WTC11 (cell line): ENCODE data around the gene CA11. TPM values are rescaled to one million over a fixed set of nuclear protein-coding genes. Genes with fewer than 3 reads are reported as not detected.
A peak's percentile ranks its signal among the peaks of the same experiment; 100 is the strongest.
"Not testable (repeated sequence)": the region's sequence is repeated elsewhere in the genome, so short reads cannot be mapped to it uniquely, and the experiment has no call there.

Experiments used
- ATAC-seq: fragments of 200-7000 bp; cut with Tn5 transposase; 2 replicates; pipeline ENCODE4 v1.10.0; 2021; ENCODE audit warnings: mild to moderate bottlenecking, moderate library complexity
- CTCF ChIA-PET: fragments of 300-600 bp; sonication (Branson Sonifier 250); formaldehyde crosslinking; loops from one replicate; lab custom pipeline; 2021; ENCODE audit warnings: antibody characterized with exemption; lab: Charles Lee
- POLR2A ChIA-PET: fragments of 350-600 bp; sonication (Branson Sonifier 250); formaldehyde crosslinking; loops from one replicate; lab custom pipeline; 2021; ENCODE audit warnings: antibody characterized with exemption; lab: Charles Lee
- DNase-seq: peaks from one replicate; pipeline ENCODE4 v3.0.0; 2021; ENCODE audit warnings: low spot score
- H3K27ac Mint-ChIP-seq: 2 replicates; pipeline ENCODE4 v1.8.0; 2021; ENCODE audit warnings: mixed read lengths
- H3K27me3 Mint-ChIP-seq: 2 replicates; pipeline ENCODE4 v1.8.0; 2021; ENCODE audit warnings: low read depth, mild to moderate bottlenecking, moderate library complexity, mixed read lengths
- H3K36me3 Mint-ChIP-seq: 2 replicates; pipeline ENCODE4 v1.8.0; 2021; ENCODE audit warnings: mixed read lengths
- H3K4me1 Mint-ChIP-seq: 2 replicates; pipeline ENCODE4 v1.8.0; 2022; ENCODE audit warnings: mixed read lengths
- H3K4me3 Mint-ChIP-seq: 2 replicates; pipeline ENCODE4 v1.8.0; 2021; ENCODE audit warnings: mild to moderate bottlenecking, moderate library complexity, mixed read lengths
- H3K9me3 Mint-ChIP-seq: 2 replicates; pipeline ENCODE4 v1.8.0; 2021; ENCODE audit warnings: mixed read lengths
- ATF1 ChIP-seq: sonication (generic); formaldehyde crosslinking; IDR thresholded peaks from 2 replicates; pipeline ENCODE4 v1.8.1; 2023; ENCODE audit warnings: mild to moderate bottlenecking, moderate library complexity, missing genetic modification reagents
- ATF3 ChIP-seq: sonication (generic); formaldehyde crosslinking; conservative IDR thresholded peaks from 2 replicates; pipeline ENCODE4 v1.8.1; 2022; ENCODE audit warnings: mild to moderate bottlenecking, missing genetic modification reagents
- CDX4 ChIP-seq: fragments of 250-450 bp; sonication (Bioruptor Pico); IDR thresholded peaks from 2 replicates; pipeline ENCODE4 v1.9.0; 2021; ENCODE audit warnings: moderate library complexity, mild to moderate bottlenecking, inconsistent platforms, borderline replicate concordance
- E2F4 ChIP-seq: sonication (generic); formaldehyde crosslinking; IDR thresholded peaks from 2 replicates; pipeline ENCODE4 v1.8.1; 2022; ENCODE audit warnings: low read depth, mild to moderate bottlenecking, moderate library complexity, missing genetic modification reagents, borderline replicate concordance
- ELF4 ChIP-seq: sonication (generic); formaldehyde crosslinking; IDR thresholded peaks from 2 replicates; pipeline ENCODE4 v1.8.1; 2022; ENCODE audit warnings: low read depth, mild to moderate bottlenecking, moderate library complexity, missing genetic modification reagents
- FOXP1 ChIP-seq: sonication (generic); formaldehyde crosslinking; IDR thresholded peaks from 2 replicates; pipeline ENCODE4 v1.8.0; 2022; ENCODE audit warnings: missing genetic modification reagents, mild to moderate bottlenecking, moderate library complexity, borderline replicate concordance
- FOXP4 ChIP-seq: sonication (generic); formaldehyde crosslinking; IDR thresholded peaks from 2 replicates; pipeline ENCODE4 v1.8.0; 2022; ENCODE audit warnings: mild to moderate bottlenecking, missing genetic modification reagents
- GABPB1 ChIP-seq: sonication (generic); formaldehyde crosslinking; IDR thresholded peaks from 2 replicates; pipeline ENCODE4 v1.8.1; 2023; ENCODE audit warnings: mild to moderate bottlenecking, missing genetic modification reagents
- GRHL2 ChIP-seq: fragments of 250-450 bp; sonication (Bioruptor Pico); IDR thresholded peaks from 2 replicates; pipeline ENCODE4 v1.8.0; 2022; ENCODE audit warnings: mild to moderate bottlenecking, moderate library complexity; ENCODE audit not compliant: insufficient replicate concordance, severe bottlenecking
- GTF2I ChIP-seq: fragments of 250-450 bp; sonication (Bioruptor Pico); conservative IDR thresholded peaks from 2 replicates; pipeline ENCODE4 v1.4.0; 2021; ENCODE audit warnings: mild to moderate bottlenecking
- HMGA2 ChIP-seq: fragments of 250-450 bp; sonication (Bioruptor Pico); IDR thresholded peaks from 2 replicates; pipeline ENCODE4 v1.4.0; 2021; ENCODE audit warnings: mild to moderate bottlenecking, moderate library complexity
- MYBL2 ChIP-seq: sonication (generic); formaldehyde crosslinking; IDR thresholded peaks from 2 replicates; pipeline ENCODE4 v1.8.1; 2023; ENCODE audit warnings: mild to moderate bottlenecking, moderate library complexity, missing genetic modification reagents
- NFATC4 ChIP-seq: fragments of 250-450 bp; sonication (Bioruptor Pico); IDR thresholded peaks from 2 replicates; pipeline ENCODE4 v1.9.0; 2021; ENCODE audit warnings: mild to moderate bottlenecking
- SP1 ChIP-seq: sonication (generic); formaldehyde crosslinking; conservative IDR thresholded peaks from 2 replicates; pipeline ENCODE4 v1.8.1; 2022; ENCODE audit warnings: missing genetic modification reagents
- STAT6 ChIP-seq: sonication (generic); formaldehyde crosslinking; conservative IDR thresholded peaks from 2 replicates; pipeline ENCODE4 v1.8.1; 2023; ENCODE audit warnings: mild to moderate bottlenecking, low read depth, missing genetic modification reagents, moderate library complexity
- ZBTB21 ChIP-seq: sonication (generic); formaldehyde crosslinking; IDR thresholded peaks from 2 replicates; pipeline ENCODE4 v1.8.1; 2023; ENCODE audit warnings: mild to moderate bottlenecking, missing genetic modification reagents, borderline replicate concordance
- ZBTB43 ChIP-seq: sonication (generic); formaldehyde crosslinking; IDR thresholded peaks from 2 replicates; pipeline ENCODE4 v1.8.1; 2023; ENCODE audit warnings: mild to moderate bottlenecking, missing genetic modification reagents
- ZNF425 ChIP-seq: fragments of 250-450 bp; sonication (Bioruptor Pico); conservative IDR thresholded peaks from 2 replicates; pipeline ENCODE4 v1.9.0; 2021; ENCODE audit warnings: mild to moderate bottlenecking
- ZNF671 ChIP-seq: fragments of 250-450 bp; sonication (Bioruptor Pico); IDR thresholded peaks from 2 replicates; pipeline ENCODE4 v1.8.0; 2021; ENCODE audit warnings: mild to moderate bottlenecking
- total RNA-seq: library from RNA; stranded (reverse); gene quantifications from 3 replicates; pipeline ENCODE4 v1.2.3, GENCODE V29; 2021

CA11 gene
- total RNA-seq, 1 experiment from 2014 or later: 41.4 TPM

- TF ChIP-seq CDX4: no peak
- no peak for TF ChIP-seq ZBTB21 (CRISPR knock-in tag)
- no peak for TF ChIP-seq ATF3 (CRISPR knock-in tag)
- 0 out of 2 replicates have a peak, but pooled peaks have one; percentile 33 for TF ChIP-seq ZBTB43 (CRISPR knock-in tag)
- no peak for TF ChIP-seq FOXP4 (CRISPR knock-in tag)
- no peak for TF ChIP-seq ATF1
- no peak for TF ChIP-seq HMGA2 (CRISPR knock-in tag)
- no peak for TF ChIP-seq NFATC4
- TF ChIP-seq ZNF671: no peak
- TF ChIP-seq STAT6 (CRISPR knock-in tag): no peak
- TF ChIP-seq GABPB1 (CRISPR knock-in tag): no peak
- TF ChIP-seq, all 79 proteins: peak for 10
Measured at GRCh38 chr19:48646001-48646721, at the start of gene CA11 (continued).

- H3K4me3 Mint-ChIP-seq, H3K27ac Mint-ChIP-seq: not testable (repeated sequence)
Measured at GRCh38 chr19:48693629-48694028, 47.6 kb upstream of the CA11 start.

GRCh38 chr19:48689449-48689848, 43.5 kb upstream of the CA11 start:
- Mint-ChIP-seq H3K27me3 (no peaks in the 10 kb centered on the region; the same call in none of the 2 replicates), H3K27ac (no peak overlapping the region), H3K4me3 (no peak overlapping the region), H3K4me1 (no peaks in the 10 kb centered on the region), H3K9me3 (no peaks in the 10 kb centered on the region), H3K36me3 (no peaks in the 10 kb centered on the region)
- DNase-seq (no peak), ATAC-seq (no peak)
- ChIA-PET CTCF (interaction anchor here (0.9 to 1.4 kb wide), 2 partner anchors 14 to 137 kb away, joined by 3 read pairs; no protein-coding TSS in a partner anchor), POLR2A (no interaction called here)
- TF ChIP-seq ATF1: no peak
- TF ChIP-seq FOXP1 (CRISPR knock-in tag): no peak
- no peak for TF ChIP-seq HMGA2 (CRISPR knock-in tag)
- TF ChIP-seq SP1 (CRISPR knock-in tag): no peak
- TF ChIP-seq ELF4 (CRISPR knock-in tag): no peak
- no peak for TF ChIP-seq GTF2I
- no peak for TF ChIP-seq GABPB1 (CRISPR knock-in tag)
- TF ChIP-seq E2F4 (CRISPR knock-in tag): no peak
- TF ChIP-seq MYBL2: no peak
- no peak for TF ChIP-seq GRHL2 (CRISPR knock-in tag)
- no peak for TF ChIP-seq ZNF425 (CRISPR knock-in tag)

More at GRCh38 chr19:48693629-48694028, 47.6 kb upstream of the CA11 start:
- H3K36me3 Mint-ChIP-seq, DNase-seq, ATAC-seq, H3K9me3 Mint-ChIP-seq, POLR2A ChIA-PET, H3K27me3 Mint-ChIP-seq, H3K4me1 Mint-ChIP-seq: not testable (repeated sequence)
- CTCF ChIA-PET: interaction anchor here (0.9 to 1.4 kb wide), 2 partner anchors 18 to 19 kb away, joined by 3 to 4 read pairs; no protein-coding TSS in a partner anchor
